ENCODE results near the gene SLC44A5. TPM values are rescaled to one million over a fixed set of nuclear protein-coding genes. Genes with fewer than 3 reads are reported as not detected.
"Not testable (repeated sequence)": the region's sequence is repeated elsewhere in the genome, so short reads cannot be mapped to it uniquely, and the experiment has no call there.

Gene SLC44A5
- total RNA-seq, 3 donors from 2014 or later: 1.6 to 4.6 (median 4.2) TPM

DNA sequence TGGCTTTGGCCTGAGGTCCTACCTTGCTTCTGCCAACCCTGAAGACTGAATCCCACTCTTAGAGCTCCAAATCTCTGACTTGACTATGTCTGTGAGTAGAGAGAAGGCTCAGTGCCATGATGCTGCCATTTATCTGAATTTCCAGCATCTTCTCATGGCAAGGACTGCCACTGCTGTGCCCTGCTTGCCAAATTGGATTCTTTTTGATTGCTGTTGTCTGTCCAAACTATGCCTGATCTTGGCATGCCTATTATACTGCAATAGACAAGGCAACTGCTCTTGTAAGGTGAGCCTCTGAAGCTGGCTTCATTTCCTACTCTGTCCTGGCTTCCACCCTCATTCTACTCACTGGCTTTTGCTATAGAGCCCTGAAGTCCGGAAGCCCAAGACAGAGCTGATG lies 210.2 kb downstream of the SLC44A5 start:
- Histone ChIP-seq H3K4me3 (no peak overlapping the region), H3K9me3 (no peaks in the 10 kb centered on the region), H3K36me3 (ENCODE audit: low read depth) (no peaks in the 10 kb centered on the region), H3K4me1 (ENCODE audit: low read depth) (no peaks in the 10 kb centered on the region)
- intact Hi-C loops (cut with DNase I, micrococcal nuclease): no loop called here
- TF ChIP-seq, protein P1, sequence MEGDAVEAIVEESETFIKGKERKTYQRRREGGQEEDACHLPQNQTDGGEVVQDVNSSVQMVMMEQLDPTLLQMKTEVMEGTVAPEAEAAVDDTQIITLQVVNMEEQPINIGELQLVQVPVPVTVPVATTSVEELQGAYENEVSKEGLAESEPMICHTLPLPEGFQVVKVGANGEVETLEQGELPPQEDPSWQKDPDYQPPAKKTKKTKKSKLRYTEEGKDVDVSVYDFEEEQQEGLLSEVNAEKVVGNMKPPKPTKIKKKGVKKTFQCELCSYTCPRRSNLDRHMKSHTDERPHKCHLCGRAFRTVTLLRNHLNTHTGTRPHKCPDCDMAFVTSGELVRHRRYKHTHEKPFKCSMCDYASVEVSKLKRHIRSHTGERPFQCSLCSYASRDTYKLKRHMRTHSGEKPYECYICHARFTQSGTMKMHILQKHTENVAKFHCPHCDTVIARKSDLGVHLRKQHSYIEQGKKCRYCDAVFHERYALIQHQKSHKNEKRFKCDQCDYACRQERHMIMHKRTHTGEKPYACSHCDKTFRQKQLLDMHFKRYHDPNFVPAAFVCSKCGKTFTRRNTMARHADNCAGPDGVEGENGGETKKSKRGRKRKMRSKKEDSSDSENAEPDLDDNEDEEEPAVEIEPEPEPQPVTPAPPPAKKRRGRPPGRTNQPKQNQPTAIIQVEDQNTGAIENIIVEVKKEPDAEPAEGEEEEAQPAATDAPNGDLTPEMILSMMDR (IDR thresholded peaks at IDR 0.05): no peak
- no peak for DNase-seq
- no peak for ATAC-seq

DNA sequence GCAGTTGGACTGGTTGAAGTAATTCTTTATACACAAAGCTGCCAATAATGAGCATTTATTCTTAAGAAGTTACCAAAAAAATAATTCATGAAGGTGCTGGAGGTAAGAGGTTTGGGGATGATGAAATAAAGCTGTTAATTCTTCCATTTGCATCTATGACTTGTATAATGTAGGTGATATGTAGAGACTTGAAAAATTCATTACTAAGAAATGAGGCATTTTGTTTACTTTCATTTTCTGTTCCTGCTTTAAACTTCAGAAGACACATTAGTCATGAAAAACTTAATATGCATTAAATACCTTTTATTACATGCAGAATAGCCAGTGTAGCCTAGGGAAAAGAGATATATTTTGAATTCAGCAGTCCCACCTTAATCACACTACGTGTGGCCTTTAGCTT lies 214.2 kb downstream of the SLC44A5 start:
- H3K4me1 ChIP-seq (ENCODE audit: low read depth): no peaks in the 10 kb centered on the region
- intact Hi-C loops (cut with DNase I, micrococcal nuclease): no loop called here
- H3K36me3 ChIP-seq (ENCODE audit: low read depth): no peaks in the 10 kb centered on the region
- H3K4me3 ChIP-seq: no peak overlapping the region
- no peak for DNase-seq
- TF ChIP-seq, protein P1 (IDR thresholded peaks at IDR 0.05): no peak
- ATAC-seq: no peak
- no peaks in the 10 kb centered on the region for H3K9me3 ChIP-seq

DNA sequence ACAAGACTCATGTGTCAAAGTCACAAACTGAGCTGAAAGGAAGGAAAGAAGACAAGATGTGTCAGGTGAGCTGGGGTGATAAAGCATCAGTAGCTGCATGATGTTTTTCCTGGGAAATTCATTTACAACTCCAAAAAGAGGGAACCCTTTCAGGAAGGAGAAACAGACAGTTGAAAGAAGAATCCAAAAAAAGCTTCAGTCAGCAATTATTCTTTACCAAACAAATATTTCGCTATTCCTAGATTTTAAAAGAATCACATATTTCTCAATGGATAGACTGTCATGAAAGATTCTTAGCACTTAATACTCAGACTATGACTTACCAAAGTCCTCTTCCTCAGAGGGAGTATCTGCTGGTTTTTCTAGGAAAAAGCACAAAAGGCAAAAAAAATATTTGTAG lies 214.7 kb downstream of the SLC44A5 start:
- Histone ChIP-seq H3K9me3 (peaks cover 4% of the 10 kb centered on the region), H3K4me1 (ENCODE audit: low read depth) (no peaks in the 10 kb centered on the region), H3K4me3 (no peak overlapping the region), H3K36me3 (ENCODE audit: low read depth) (no peaks in the 10 kb centered on the region)
- TF ChIP-seq, protein P1 (IDR thresholded peaks at IDR 0.05): no peak
- ATAC-seq (no peak), DNase-seq (no peak)
- intact Hi-C loops (cut with DNase I, micrococcal nuclease): no loop called here

DNA sequence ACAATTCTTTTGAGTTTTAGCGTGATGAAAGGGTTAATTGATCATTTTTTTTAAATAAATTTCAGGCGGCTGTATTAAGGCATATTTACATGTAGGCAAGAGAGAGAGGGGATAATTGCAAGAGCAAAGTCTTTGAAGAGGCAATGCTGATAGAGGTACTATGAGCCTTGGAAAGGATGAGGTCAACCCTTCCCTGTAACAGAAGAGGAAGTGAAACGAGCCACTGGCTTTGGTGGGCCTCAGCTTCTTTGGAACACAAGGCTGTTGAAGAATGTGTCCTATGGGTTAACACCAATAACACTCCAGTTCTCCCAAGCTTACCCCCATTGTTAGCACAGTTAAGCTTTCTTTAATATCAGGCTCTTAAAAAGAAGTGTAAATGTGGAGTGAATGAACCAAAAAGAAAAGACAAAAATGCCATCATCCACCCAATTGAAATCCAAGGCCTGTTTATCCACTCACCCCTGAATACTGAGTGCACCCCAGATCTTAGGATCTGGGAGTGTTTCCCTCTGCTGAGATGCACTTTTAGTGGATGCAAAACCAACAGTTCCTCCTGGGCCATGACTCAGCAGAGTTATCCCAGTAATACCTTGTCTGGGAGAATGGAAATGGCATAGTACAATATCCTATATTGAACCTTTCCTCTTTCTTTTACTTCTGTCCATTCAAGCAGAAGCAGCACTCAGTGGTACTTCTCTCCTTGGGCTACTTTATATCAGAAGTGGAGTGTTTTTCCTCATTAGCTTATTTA lies 216.4 kb downstream of the SLC44A5 start:
- intact Hi-C loops (cut with DNase I, micrococcal nuclease): no loop called here
- no peaks in the 10 kb centered on the region for H3K36me3 ChIP-seq (ENCODE audit: low read depth)
- H3K9me3 ChIP-seq: peaks cover 4% of the 10 kb centered on the region
- H3K4me3 ChIP-seq: no peak overlapping the region
- TF ChIP-seq, protein P1 (IDR thresholded peaks at IDR 0.05): no peak
- ATAC-seq (no peak), DNase-seq (no peak)
- H3K4me1 ChIP-seq (ENCODE audit: low read depth): no peaks in the 10 kb centered on the region

DNA sequence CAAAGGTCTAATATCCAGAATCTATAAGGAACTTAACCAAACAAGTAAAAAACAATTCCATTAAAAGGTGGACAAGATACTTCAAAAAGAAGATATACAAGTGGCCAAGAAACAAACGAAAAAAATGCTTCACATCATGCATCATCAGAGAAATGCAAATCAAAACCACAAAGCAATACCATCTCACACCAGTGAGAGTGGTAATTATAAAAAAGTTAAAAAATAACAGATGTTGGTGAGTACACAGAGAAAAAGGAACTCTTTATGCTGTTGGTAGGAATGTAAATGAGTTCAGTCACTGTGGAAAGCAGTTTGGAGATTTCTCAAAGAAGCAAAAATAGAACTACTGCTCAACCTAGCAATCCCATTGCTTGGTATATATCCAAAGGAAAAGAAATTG lies 218.6 kb downstream of the SLC44A5 start:
- Histone ChIP-seq H3K9me3 (peaks cover 20% of the 10 kb centered on the region), H3K36me3 (ENCODE audit: low read depth) (no peaks in the 10 kb centered on the region), H3K4me1 (ENCODE audit: low read depth) (no peaks in the 10 kb centered on the region), H3K4me3 (no peak overlapping the region)
- TF ChIP-seq, protein P1 (IDR thresholded peaks at IDR 0.05): no peak
- DNase-seq: no peak
- intact Hi-C loops (cut with DNase I, micrococcal nuclease): no loop called here
- no peak for ATAC-seq

DNA sequence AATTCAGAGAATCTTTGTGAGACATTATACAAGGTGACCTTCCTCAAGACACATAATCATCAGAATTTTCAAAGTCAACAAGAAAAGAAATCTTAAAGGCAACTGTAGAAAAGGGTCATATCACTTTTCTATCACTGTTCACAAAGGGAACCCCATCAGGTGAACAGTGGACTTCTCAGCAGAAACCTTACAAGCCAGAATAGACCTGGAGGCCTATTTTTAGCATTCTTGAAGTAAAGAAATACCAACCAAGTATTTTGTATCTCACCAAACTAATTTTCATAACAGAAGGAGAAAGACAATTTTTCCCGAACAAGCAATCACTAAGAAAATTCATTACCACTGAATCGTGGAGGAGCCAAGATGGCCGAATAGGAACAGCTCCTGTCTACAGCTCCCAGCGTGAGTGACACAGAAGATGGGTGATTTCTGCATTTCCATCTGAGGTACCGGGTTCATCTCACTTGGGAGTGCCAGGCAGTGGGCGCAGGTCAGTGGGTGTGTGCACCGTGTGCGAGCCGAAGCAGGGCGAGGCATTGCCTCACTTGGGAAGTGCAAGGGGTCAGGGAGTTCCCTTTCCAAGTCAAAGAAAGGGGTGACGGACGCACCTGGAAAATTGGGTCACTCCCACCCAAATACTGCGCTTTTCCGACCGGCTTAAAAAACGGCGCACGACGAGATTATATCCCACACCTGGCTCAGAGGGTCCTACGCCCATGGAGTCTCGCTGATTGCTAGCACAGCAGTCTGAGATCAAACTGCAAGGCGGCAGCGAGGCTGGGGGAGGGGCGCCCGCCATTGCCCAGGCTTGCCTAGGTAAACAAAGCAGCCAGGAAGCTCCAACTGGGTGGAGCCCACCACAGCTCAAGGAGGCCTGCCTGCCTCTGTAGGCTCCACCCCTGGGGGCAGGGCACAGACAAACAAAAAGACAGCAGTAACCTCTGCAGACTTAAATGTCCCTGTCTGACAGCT lies 235.2 kb downstream of the SLC44A5 start:
- H3K4me3 ChIP-seq; ATAC-seq; H3K4me1 ChIP-seq (ENCODE audit: low read depth); H3K36me3 ChIP-seq (ENCODE audit: low read depth); H3K9me3 ChIP-seq; intact Hi-C loops (cut with DNase I, micrococcal nuclease): not testable (repeated sequence)
- DNase-seq: peak; percentile 27 to 50 (median 42)

Measured in mucosa of descending colon (tissue), 3 donors.